Left kidney (tissue), 2 donors: ENCODE data around the gene CNOT1. TPM values are rescaled to one million over a fixed set of nuclear protein-coding genes. Genes with fewer than 3 reads are reported as not detected.

Experiments used
- DNase-seq: peaks from one replicate; pipeline ENCODE4 v3.0.0-alpha.2; 2013
- polyA plus RNA-seq: library from polyadenylated mRNA; unstranded; fragments of 120-200 nt; gene quantifications from one replicate; pipeline ENCODE4 v1.2.1, GENCODE V29; 2013; ENCODE audit not compliant: insufficient read length

CNOT1 gene
- polyA plus RNA-seq, 1 donor, result 221 TPM

DNA sequence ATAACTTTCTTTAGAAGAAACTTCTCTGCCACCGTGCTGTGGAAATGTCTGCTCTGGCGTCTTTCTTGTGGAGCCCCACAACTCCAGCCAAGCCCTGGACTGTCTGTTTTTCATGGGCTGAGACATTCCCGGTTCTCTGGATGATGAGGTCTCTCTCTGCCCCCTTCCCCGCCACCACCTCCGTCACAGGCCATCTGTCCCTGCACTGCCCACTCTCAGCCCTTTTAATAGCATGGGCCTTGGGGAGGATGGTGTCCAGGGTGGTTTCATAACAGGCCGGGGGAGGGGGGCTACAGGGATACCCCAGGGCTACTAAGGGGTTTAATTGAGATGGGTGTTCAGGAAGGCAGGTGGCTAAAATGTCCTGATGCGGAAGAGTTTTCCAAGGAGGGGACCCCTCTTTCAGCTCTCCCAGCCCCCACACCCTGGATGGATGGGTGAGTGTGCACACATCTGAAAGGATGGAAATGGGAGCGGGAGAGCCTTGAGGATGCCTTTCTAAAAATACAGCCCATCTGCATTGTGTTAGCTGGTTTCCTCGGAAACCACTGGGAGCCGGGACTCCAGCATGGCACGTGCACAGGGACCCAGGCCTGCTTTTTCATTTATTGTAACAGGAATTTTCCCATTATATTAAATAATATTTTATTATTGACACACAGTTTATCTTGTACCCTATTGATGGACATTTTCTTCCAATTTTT, 144.3 kb downstream of the CNOT1 start:
- no peak for DNase-seq

DNA sequence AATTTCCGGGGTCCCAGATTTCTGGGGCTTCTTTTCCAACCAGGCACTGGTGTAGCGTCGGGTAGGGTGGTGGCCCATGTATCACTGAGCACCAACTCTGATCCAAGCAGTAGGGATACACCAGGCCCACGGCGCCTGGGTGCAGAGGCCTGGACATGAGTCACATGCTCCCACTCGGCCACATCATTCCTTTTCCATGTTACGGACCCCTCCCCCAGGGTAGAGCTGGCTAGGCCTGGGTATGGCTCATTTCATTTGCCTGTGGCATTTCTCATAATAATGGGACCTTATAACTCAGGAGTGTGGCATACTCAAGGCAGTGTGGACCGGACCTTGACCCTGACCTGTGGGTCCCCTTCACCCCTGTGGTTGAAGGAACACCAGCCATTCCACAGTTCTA, 147.7 kb downstream of the CNOT1 start:
- DNase-seq, result no peak

DNA sequence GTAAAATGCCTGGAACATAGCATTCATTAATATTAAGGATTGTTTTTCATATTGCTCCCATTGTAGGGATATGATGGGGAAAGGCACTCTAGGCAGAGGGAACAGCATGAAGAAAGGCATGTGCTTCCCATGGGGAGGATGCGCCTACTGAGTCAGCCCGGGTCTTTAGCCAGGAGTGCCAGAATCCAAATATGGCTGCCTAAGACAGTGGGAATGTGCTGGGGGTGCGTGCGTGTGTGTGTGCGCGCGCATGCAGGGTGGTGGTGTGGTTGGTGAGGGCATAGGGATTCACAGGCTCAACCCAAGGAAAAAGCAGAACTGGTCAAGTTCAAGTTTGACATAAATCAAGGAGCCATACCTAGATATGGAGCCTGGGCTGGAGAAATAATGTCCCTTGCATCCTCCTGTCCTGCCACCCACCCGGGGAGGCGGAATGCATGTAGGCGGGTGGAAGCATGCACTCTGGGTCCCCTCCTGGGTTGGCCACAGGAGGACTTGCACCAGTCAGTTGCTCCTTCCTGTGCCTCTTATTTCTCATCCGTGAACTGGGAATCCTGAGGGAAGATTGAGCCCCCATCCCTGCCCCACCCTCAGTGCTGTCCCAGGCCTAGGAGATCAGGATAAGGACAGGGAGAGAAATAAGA, 148.3 kb downstream of the CNOT1 start:
- no peak for DNase-seq

DNA sequence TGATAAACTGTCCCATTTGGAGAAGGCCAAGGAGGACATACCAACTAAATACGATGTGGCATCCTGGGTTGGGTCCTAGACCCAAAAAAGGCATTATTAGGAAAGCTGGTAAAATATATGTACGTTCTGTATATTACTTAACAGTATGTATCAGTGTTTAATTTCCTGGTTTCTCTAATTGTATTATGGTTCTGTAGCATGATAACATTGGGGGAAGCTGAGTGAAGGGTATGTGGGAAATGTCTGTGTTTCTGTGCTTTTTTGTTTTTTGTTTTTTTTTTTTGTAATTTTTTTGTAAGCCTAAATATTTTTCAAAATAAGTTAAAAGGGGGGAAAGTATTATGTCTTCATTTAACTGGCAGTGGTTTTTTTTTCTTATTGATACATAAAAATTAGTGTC, 151.2 kb downstream of the CNOT1 start:
- no peak for DNase-seq

DNA sequence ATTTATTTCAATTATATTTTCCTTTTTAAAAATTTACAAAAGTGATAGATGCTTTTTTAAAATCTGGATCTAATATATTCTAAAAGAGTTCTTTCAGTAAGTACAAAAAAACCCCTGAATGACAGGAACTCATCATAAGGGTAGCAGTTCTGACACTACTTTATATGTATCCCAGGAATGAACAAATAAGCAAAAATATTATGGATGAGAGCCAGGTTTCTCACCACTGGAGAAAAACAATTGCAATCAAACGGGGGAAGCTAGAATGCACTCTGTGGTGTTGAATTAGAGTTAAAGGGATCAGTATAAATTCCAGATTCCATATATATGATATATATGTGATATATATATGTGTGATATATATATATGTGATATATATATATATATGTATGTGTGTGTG, 152.8 kb downstream of the CNOT1 start:
- DNase-seq, result no peak

DNA sequence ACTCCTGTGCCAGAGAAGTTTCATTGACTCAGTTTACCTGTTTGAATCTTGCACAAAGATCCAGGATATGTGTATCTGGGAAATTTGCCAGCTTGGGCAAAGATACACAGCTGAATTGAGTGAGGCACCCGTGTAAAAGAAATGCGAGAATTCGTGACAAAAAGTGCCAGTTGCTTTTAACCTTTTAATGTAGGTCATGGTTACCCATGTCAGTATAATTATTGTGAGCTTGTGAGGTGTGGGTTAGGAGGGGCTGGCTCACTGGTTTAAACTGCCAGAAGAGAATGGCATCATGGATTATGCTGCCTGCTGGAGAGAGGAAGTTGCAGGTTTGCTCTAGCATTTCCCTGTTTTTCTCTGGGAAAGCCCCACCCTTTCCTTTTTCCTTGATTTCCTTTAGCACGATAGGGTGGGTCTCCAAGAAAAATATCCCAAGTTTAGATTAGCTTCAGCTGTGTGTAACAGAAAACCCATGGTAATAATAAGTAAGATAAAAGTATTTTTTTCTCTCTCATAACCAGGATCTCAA, 154.5 kb downstream of the CNOT1 start:
- no peak for DNase-seq

DNA sequence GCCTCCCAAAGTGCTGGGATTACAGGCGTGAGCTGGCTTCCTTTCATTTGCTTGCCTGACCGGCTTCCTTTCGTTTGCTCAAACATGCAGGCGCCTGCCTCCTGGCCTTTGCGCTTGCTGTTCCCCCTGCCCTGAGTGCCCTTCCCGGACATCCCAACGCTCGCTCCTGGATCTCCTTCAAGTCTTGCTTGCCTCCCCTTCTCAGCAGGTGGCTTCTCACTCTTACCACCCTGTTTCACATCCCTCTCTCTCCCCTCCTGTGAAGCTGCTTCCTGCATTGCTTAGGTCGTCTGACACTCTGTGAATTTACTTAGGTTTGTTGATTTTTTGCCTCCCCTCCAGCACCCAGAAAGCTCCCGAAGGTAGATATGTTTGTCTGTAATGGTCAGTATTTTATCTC, 155.3 kb downstream of the CNOT1 start:
- no peak for DNase-seq

DNA sequence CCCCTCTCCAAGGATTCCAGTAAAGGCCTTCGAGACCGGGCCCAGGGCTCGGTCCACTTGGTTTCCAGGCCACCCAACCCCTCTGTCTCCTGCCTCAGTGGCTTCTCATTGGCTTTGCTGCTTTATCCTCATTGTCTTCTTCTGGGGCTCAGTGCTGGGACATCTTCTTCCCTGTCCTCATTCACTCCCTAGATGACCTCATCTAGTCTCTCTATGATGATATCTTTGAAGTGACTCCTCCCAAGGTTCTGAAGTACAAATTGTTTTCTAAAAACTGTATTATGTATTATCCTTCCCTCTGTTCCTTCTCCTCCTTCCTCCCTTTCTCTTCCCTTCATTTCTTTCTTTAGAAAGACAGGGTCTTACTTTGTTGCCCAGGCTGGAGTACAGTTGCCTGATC, 156.8 kb downstream of the CNOT1 start:
- no peak for DNase-seq

DNA sequence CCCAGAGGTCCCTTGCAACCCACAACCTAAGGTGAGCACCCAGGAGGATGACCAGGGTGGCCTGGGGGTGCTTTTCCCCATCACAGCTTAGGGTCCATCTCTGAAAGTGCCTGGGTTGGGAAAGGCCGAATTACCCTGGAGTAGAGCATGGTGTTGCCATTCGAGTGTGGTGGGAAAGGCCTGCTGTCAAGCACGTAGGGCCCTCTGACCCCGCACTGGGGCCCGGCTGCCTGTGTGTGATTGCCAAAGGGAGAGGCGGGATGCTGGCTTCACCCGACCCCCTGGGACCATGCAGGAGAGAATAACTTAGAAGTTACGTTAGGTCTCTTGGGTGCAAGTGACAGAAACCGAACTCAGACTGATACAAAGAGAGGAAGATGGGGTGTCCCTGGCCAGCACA, 157.4 kb downstream of the CNOT1 start:
- no peak for DNase-seq

DNA sequence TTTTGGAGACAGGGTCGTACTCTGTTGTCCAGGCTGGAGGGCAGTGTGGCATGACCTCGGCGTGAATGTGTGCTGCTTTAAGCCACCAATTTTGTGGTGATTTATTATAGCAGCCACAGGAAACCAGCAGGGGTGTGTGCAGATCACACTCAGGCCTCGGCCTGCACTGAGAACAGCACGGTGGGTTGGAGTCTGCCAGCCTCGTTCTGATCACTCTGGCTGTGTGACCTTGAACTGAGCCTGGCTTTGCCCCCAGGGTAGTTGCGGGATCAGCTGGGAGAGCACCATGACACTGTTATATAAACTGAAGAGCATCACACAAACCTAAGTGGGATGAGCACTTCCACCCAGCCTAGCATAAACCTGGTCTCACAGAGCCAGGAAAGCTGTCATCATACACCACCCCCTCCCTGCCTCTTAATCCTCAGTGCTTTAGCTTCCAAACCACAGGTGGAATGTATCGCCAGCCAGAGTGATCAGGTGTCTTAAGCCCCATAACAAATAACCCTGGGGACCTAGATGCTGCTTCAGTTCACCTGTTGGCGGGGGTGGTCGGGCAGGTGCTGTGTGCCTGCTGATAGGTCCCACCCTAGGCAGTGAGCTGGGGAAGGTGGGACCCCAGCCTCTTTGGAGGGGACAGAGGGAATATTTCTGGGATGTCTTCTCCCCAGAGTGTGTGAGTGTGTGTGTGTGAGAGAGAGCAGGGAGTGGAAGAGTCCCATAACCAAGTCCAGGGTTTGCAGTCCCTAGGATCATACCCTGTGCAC, 158.2 kb downstream of the CNOT1 start:
- DNase-seq, result no peak

Other genes starting within 250 kb of the CNOT1 start
- 15.0 TPM for gene GINS3, start 237.4 kb downstream of the CNOT1 start, polyA plus RNA-seq
- gene NDRG4, start 129.7 kb downstream of the CNOT1 start, polyA plus RNA-seq, result 8.2 TPM
- 47.0 TPM for gene SETD6, start 114.3 kb downstream of the CNOT1 start, polyA plus RNA-seq
- gene SLC38A7, start 54.9 kb upstream of the CNOT1 start, polyA plus RNA-seq, result 18.7 TPM
- 97.7 TPM for gene GOT2, start 104.5 kb upstream of the CNOT1 start, polyA plus RNA-seq